H1 (cell line): ENCODE results near the gene SOBP. TPM values are rescaled to one million over a fixed set of nuclear protein-coding genes. Genes with fewer than 3 reads are reported as not detected.
A peak's percentile ranks its signal among the peaks of the same experiment; 100 is the strongest.

Source experiments
- CTCF ChIA-PET: fragments of 300-600 bp; sonication (Branson Sonifier 250); formaldehyde crosslinking; loops from one replicate; lab custom pipeline; 2021; ENCODE audit not compliant: partially characterized antibody; lab: Charles Lee
- POLR2A ChIA-PET: fragments of 300-600 bp; sonication (Branson Sonifier 250); formaldehyde crosslinking; loops from one replicate; lab custom pipeline; 2021; ENCODE audit warnings: inconsistent platforms; ENCODE audit not compliant: partially characterized antibody; lab: Charles Lee
- DNase-seq, 2 experiments: peaks; one replicate each; pipeline versions ENCODE4 v3.0.0 to v3.0.0-alpha.2; 2010 to 2022; ENCODE audit warnings: low spot score in 2 of 2, low read depth in 1 of 2, mixed read lengths in 1 of 2
- FAIRE-seq: peaks from 2 replicates; lab custom pipeline; 2011; peaks lifted over from hg19 to GRCh38; lab: Jason Lieb, UNC
- H2AFZ ChIP-seq: 2 replicates; pipeline ENCODE4 v1.8.1; 2012; ENCODE audit warnings: low read length, inconsistent platforms
- H2AK5ac ChIP-seq: 2 replicates; pipeline ENCODE4 v1.6.1; 2013; ENCODE audit warnings: low read depth, low read length
- H2BK120ac ChIP-seq: replicated peaks from 2 replicates; pipeline ENCODE3; 2013; ENCODE audit warnings: low read depth, low read length, inconsistent platforms
- H2BK12ac ChIP-seq: 2 replicates; pipeline ENCODE4 v1.6.1; 2013; ENCODE audit warnings: low read depth, low read length
- H2BK15ac ChIP-seq: 2 replicates; pipeline ENCODE4 v1.6.1; 2013; ENCODE audit warnings: low read length
- H2BK20ac ChIP-seq: 2 replicates; pipeline ENCODE4 v1.6.1; 2013; ENCODE audit warnings: low read length
- H2BK5ac ChIP-seq: 2 replicates; pipeline ENCODE4 v1.6.1; 2013; ENCODE audit warnings: low read depth, low read length
- H3K14ac ChIP-seq: 2 replicates; pipeline ENCODE4 v1.6.1; 2013; ENCODE audit warnings: inconsistent platforms; ENCODE audit not compliant: insufficient read length
- H3K18ac ChIP-seq: 2 replicates; pipeline ENCODE4 v1.6.1; 2013; ENCODE audit warnings: low read length; ENCODE audit errors: extremely low read depth
- H3K23ac ChIP-seq: 2 replicates; pipeline ENCODE4 v1.6.1; 2013; ENCODE audit warnings: inconsistent platforms; ENCODE audit not compliant: insufficient read length
- H3K23me2 ChIP-seq: 2 replicates; pipeline ENCODE4 v1.6.1; 2013; ENCODE audit warnings: low read depth, low read length
- H3K27ac ChIP-seq: 2 replicates; pipeline ENCODE4 v1.6.1; 2011; ENCODE audit warnings: low read depth, low read length, inconsistent platforms
- H3K27me3 ChIP-seq, 4 experiments: replicated peaks in 1 of 4; 1 replicate in 1 of 4; 2 replicates in 3 of 4; pipeline versions ENCODE4 v1.6.1 to v1.8.1; 2011 to 2013; ENCODE audit warnings: low read length in 3 of 4, mild to moderate bottlenecking in 3 of 4, inconsistent platforms in 2 of 4, mixed read lengths in 2 of 4, moderate library complexity in 1 of 4; ENCODE audit not compliant: control insufficient read depth in 3 of 4, insufficient read depth in 3 of 4; ENCODE audit errors: extremely low read depth in 1 of 4
- H3K36me3 ChIP-seq, 4 experiments: 2 replicates each; pipeline versions ENCODE4 v1.6.1 to v1.8.1; 2011 to 2013; ENCODE audit warnings: mild to moderate bottlenecking in 4 of 4, low read length in 3 of 4, moderate library complexity in 2 of 4, control low read depth in 1 of 4, inconsistent platforms in 1 of 4; ENCODE audit not compliant: insufficient read depth in 4 of 4, control insufficient read depth in 2 of 4
- H3K4ac ChIP-seq: replicated peaks from 2 replicates; pipeline ENCODE3; 2013; ENCODE audit warnings: low read length, low read depth, mixed read lengths, inconsistent platforms; ENCODE audit not compliant: insufficient read length
- H3K4me1 ChIP-seq, 4 experiments: replicated peaks in 1 of 4; 1 replicate in 1 of 4; 2 replicates in 3 of 4; pipeline versions ENCODE4 v1.6.1 to v1.8.1; 2011 to 2013; ENCODE audit warnings: low read length in 3 of 4, inconsistent platforms in 2 of 4, mixed read lengths in 1 of 4; ENCODE audit not compliant: insufficient read depth in 4 of 4, control insufficient read depth in 3 of 4
- H3K4me2 ChIP-seq, 2 experiments: 2 replicates each; pipeline versions ENCODE4 v1.6.1 to v1.8.1; 2011 to 2013; ENCODE audit warnings: low read depth in 2 of 2, low read length in 2 of 2, control low read depth in 1 of 2, inconsistent platforms in 1 of 2, mild to moderate bottlenecking in 1 of 2; ENCODE audit not compliant: insufficient read depth in 1 of 2
- H3K4me3 ChIP-seq, 4 experiments: fragments of 200-600, 300-600 bp in 1 of 4; sonication (generic), shearing (Covaris generic), sonication (Bioruptor Twin) in 1 of 4; 2 replicates each; pipeline versions ENCODE4 v1.5.1 to v1.8.1; 2011 to 2016; ENCODE audit warnings: low read length in 4 of 4, low read depth in 3 of 4, control low read depth in 2 of 4, inconsistent platforms in 2 of 4, mild to moderate bottlenecking in 2 of 4, mixed read lengths in 1 of 4, moderate library complexity in 1 of 4; ENCODE audit not compliant: insufficient read depth in 2 of 4; ENCODE audit errors: extremely low read depth in 1 of 4
- H3K56ac ChIP-seq: replicated peaks from 2 replicates; pipeline ENCODE3; 2013; ENCODE audit warnings: low read depth, mild to moderate bottlenecking, mixed read lengths, low read length, inconsistent platforms; ENCODE audit not compliant: insufficient read length
- H3K79me1 ChIP-seq: 2 replicates; pipeline ENCODE4 v1.6.1; 2013; ENCODE audit warnings: low read depth, low read length, control low read depth
- H3K79me2 ChIP-seq, 2 experiments: 2 replicates each; pipeline versions ENCODE4 v1.6.1 to v1.8.1; 2012 to 2013; ENCODE audit warnings: low read length in 2 of 2, mild to moderate bottlenecking in 2 of 2, inconsistent platforms in 1 of 2; ENCODE audit not compliant: insufficient read depth in 2 of 2, control insufficient read depth in 1 of 2
- H3K9ac ChIP-seq, 4 experiments: replicated peaks in 1 of 4; 1 replicate in 1 of 4; 2 replicates in 3 of 4; pipeline versions ENCODE4 v1.6.1 to v1.8.1; 2011 to 2013; ENCODE audit warnings: low read depth in 3 of 4, low read length in 3 of 4, control low read depth in 2 of 4, mild to moderate bottlenecking in 2 of 4, moderate library complexity in 2 of 4, inconsistent platforms in 1 of 4; ENCODE audit errors: extremely low read depth in 1 of 4
- H3K9me3 ChIP-seq, 2 experiments: 2 replicates each; pipeline versions ENCODE4 v1.6.1 to v1.8.1; 2012 to 2013; ENCODE audit warnings: mild to moderate bottlenecking in 2 of 2, moderate library complexity in 2 of 2, control low read depth in 1 of 2, inconsistent platforms in 1 of 2, low read depth in 1 of 2, low read length in 1 of 2, mixed read lengths in 1 of 2; ENCODE audit not compliant: insufficient read depth in 2 of 2
- H4K20me1 ChIP-seq, 2 experiments: replicated peaks in 1 of 2; 2 replicates each; pipeline versions ENCODE3 to v1.8.1; 2011 to 2013; ENCODE audit warnings: inconsistent platforms in 2 of 2, low read length in 2 of 2, mild to moderate bottlenecking in 1 of 2; ENCODE audit not compliant: insufficient read depth in 2 of 2, control insufficient read depth in 1 of 2
- H4K5ac ChIP-seq: 2 replicates; pipeline ENCODE4 v1.6.1; 2013; ENCODE audit warnings: low read length, low read depth, mixed read lengths, inconsistent platforms; ENCODE audit not compliant: insufficient read length
- H4K8ac ChIP-seq: 2 replicates; pipeline ENCODE4 v1.8.0; 2013; ENCODE audit warnings: mild to moderate bottlenecking, moderate library complexity, low read length, inconsistent platforms; ENCODE audit not compliant: insufficient read depth; ENCODE audit errors: extremely low read depth
- H4K91ac ChIP-seq: replicated peaks from 2 replicates; pipeline ENCODE3; 2013; ENCODE audit warnings: low read length, mixed read lengths, inconsistent platforms; ENCODE audit not compliant: insufficient read length
- CTBP2 ChIP-seq: IDR thresholded peaks from 2 replicates; pipeline ENCODE4 v1.7.0; 2011; ENCODE audit warnings: borderline replicate concordance, mild to moderate bottlenecking, moderate library complexity, mixed read lengths, low read length; ENCODE audit not compliant: insufficient read depth, insufficient read length
- CTCF ChIP-seq, 3 experiments: IDR thresholded peaks; 1 replicate in 2 of 3; 2 replicates in 1 of 3; pipeline versions ENCODE4 v1.5.1 to v1.6.1; 2011; ENCODE audit warnings: low read length in 3 of 3, mild to moderate bottlenecking in 3 of 3, inconsistent platforms in 2 of 3, low read depth in 1 of 3, moderate library complexity in 1 of 3; ENCODE audit not compliant: insufficient read depth in 1 of 3; ENCODE audit errors: control extremely low read depth in 1 of 3
- EP300 ChIP-seq, 2 experiments: IDR thresholded peaks; 1 replicate in 1 of 2; 2 replicates in 1 of 2; pipeline ENCODE4 v1.6.1; 2011 to 2012; ENCODE audit warnings: low read depth in 2 of 2, low read length in 2 of 2, mild to moderate bottlenecking in 2 of 2, borderline replicate concordance in 1 of 2, inconsistent platforms in 1 of 2, moderate library complexity in 1 of 2
- EZH2 ChIP-seq: fragments of 200-600 bp; sonication (generic); IDR thresholded peaks from 2 replicates; pipeline ENCODE4 v1.7.1; 2012; ENCODE audit warnings: low read depth, mild to moderate bottlenecking, moderate library complexity, low read length, inconsistent platforms; ENCODE audit not compliant: severe bottlenecking
- HDAC6 ChIP-seq: IDR thresholded peaks from one replicate; pipeline ENCODE4 v1.7.1; 2012; ENCODE audit warnings: low read depth, mild to moderate bottlenecking, inconsistent platforms, low read length, moderate library complexity
- KDM5A ChIP-seq: fragments of 200-600 bp; IDR thresholded peaks from 2 replicates; pipeline ENCODE4 v1.7.1; 2012; ENCODE audit warnings: mild to moderate bottlenecking, low read length, inconsistent platforms, mixed read lengths
- POLR2A ChIP-seq, 2 experiments: IDR thresholded peaks; 1 replicate in 1 of 2; 2 replicates in 1 of 2; pipeline ENCODE4 v1.6.1; 2011; ENCODE audit warnings: low read depth in 2 of 2, low read length in 2 of 2, mild to moderate bottlenecking in 2 of 2; ENCODE audit errors: control extremely low read depth in 1 of 2
- POU5F1 ChIP-seq: IDR thresholded peaks from 2 replicates; pipeline ENCODE4 v1.6.1; 2011; ENCODE audit warnings: low read depth, mild to moderate bottlenecking, low read length, moderate library complexity
- RFX5 ChIP-seq: IDR thresholded peaks from 2 replicates; pipeline ENCODE4 v1.6.1; 2011; ENCODE audit warnings: low read depth, low read length, improper control_type of control experiment, borderline replicate concordance
- RXRA ChIP-seq: IDR thresholded peaks from 2 replicates; pipeline ENCODE4 v1.6.1; 2011; ENCODE audit warnings: low read depth, mild to moderate bottlenecking, low read length, moderate library complexity; ENCODE audit not compliant: insufficient read depth
- WGBS, 2 experiments: shearing (Covaris generic) in 1 of 2; methylation state at CpG; one replicate each; pipeline versions ENCODE4 v1.1.6 to v1.1.7; 2013 to 2015; ENCODE audit warnings: low lambda C conversion rate in 2 of 2, mixed read lengths in 2 of 2, inconsistent platforms in 1 of 2, low coverage in 1 of 2, missing lambda C conversion rate in 1 of 2; ENCODE audit not compliant: insufficient replicate concordance in 2 of 2, insufficient coverage in 1 of 2, insufficient read length in 1 of 2; ENCODE audit errors: extremely low coverage in 1 of 2, missing lambda C conversion rate in 1 of 2; 5-methylcytosine and 5-hydroxymethylcytosine counted together
- polyA plus RNA-seq, 7 experiments: library from polyadenylated mRNA; depleted of rRNA in 3 of 7; stranded (reverse) in 5 of 7; unstranded in 2 of 7; fragments of >200 nt in 5 of 7; fragments of 200-250 nt in 2 of 7; gene quantifications; 1 replicate in 5 of 7; 2 replicates in 1 of 7; 4 replicates in 1 of 7; pipeline versions ENCODE4 v1.2.1 to v1.2.3, GENCODE V29; 2011 to 2013; ENCODE audit warnings: missing spikeins in 2 of 7, mixed read lengths in 2 of 7
- total RNA-seq: library from RNA; stranded (reverse); fragmentation: NEBNext Ultra II Directional; extraction: Animal tissue kit (Norgen Biotek cat#: 25700); gene quantifications from 2 replicates; pipeline ENCODE4 v1.2.1, GENCODE V29; 2021

Gene SOBP
- total and polyA plus RNA-seq, 2 of the 8 experiments (the other 6 are each of a cell fraction or from before 2014, with no cell fraction given) = 0.45 to 6.2 TPM

GRCh38 chr6:107613651-107614379 is 123.9 kb downstream of the SOBP start:
- Histone ChIP-seq H3K4me3 (no peak overlapping the region), H3K27ac (no peak overlapping the region), H2BK120ac (no peak overlapping the region), H3K4me2 (no peak overlapping the region), H2AK5ac (peak overlapping the region; percentile 92), H2BK15ac (peak overlapping the region; percentile 84), H3K4ac (no peak overlapping the region), H4K20me1 (peaks cover 0 to 2% of the 10 kb centered on the region in 2 experiments), H4K5ac (no peak overlapping the region), H3K36me3 (no peaks in the 10 kb centered on the region), H3K79me1 (no peaks in the 10 kb centered on the region), H3K23ac (no peak overlapping the region), H2BK5ac (peak overlapping the region; percentile 22; the same call in 1 of the 2 replicates), H3K4me1 (peaks cover 13 to 50% (median 38%) of the 10 kb centered on the region in 4 experiments), H3K79me2 (no peaks in the 10 kb centered on the region), H3K14ac (no peak overlapping the region), H3K18ac (no peak overlapping the region), H3K27me3 (no peaks in the 10 kb centered on the region; a peak in 1 of 7 replicates), H3K56ac (no peak overlapping the region), H4K91ac (peak overlapping the region; percentile 26), H3K9me3 (no peaks in the 10 kb centered on the region), H3K23me2 (no peaks in the 10 kb centered on the region), H2BK20ac (no peak overlapping the region), H2BK12ac (no peak overlapping the region), H4K8ac (no peak overlapping the region), H2AFZ (no peak overlapping the region), H3K9ac (no peak overlapping the region)
- FAIRE-seq (no peak), DNase-seq (no peak)
- ChIA-PET CTCF (interaction anchor here (1.5 kb wide), 1 partner anchor 9 kb away, joined by 4 read pairs; no protein-coding TSS in a partner anchor), POLR2A (no interaction called here)
- 95% methylated on average over 4 of the region's 4 CpGs; no CpG with 5 or more reads in 1 of the 2 experiments for WGBS, 2 experiments
- TF ChIP-seq POU5F1 (no peak), RXRA (no peak), HDAC6 (no peak), KDM5A (no peak), EP300 (IDR thresholded peaks at IDR 0.05; ENCODE audit: borderline replicate concordance in 1 of 2, low read depth in 2 of 2, low read length in 2 of 2) (no peak), CTBP2 (no peak), RFX5 (no peak), EZH2 (no peak), POLR2A (IDR thresholded peaks at IDR 0.05; ENCODE audit: control extremely low read depth in 1 of 2, low read depth in 2 of 2, low read length in 2 of 2) (no peak), CTCF (IDR thresholded peaks at IDR 0.05; ENCODE audit: control extremely low read depth in 1 of 3, insufficient read depth in 1 of 3, low read depth in 1 of 3, low read length in 3 of 3) (no peak)
